GM10847 (cell line): ENCODE results near the gene TMEM63A.

Experiments used
- POLR2A ChIP-seq: IDR thresholded peaks from 2 replicates; pipeline ENCODE4 v1.6.1; 2011; ENCODE audit not compliant: insufficient read length; ENCODE audit errors: extremely low read depth

TMEM63A gene

DNA sequence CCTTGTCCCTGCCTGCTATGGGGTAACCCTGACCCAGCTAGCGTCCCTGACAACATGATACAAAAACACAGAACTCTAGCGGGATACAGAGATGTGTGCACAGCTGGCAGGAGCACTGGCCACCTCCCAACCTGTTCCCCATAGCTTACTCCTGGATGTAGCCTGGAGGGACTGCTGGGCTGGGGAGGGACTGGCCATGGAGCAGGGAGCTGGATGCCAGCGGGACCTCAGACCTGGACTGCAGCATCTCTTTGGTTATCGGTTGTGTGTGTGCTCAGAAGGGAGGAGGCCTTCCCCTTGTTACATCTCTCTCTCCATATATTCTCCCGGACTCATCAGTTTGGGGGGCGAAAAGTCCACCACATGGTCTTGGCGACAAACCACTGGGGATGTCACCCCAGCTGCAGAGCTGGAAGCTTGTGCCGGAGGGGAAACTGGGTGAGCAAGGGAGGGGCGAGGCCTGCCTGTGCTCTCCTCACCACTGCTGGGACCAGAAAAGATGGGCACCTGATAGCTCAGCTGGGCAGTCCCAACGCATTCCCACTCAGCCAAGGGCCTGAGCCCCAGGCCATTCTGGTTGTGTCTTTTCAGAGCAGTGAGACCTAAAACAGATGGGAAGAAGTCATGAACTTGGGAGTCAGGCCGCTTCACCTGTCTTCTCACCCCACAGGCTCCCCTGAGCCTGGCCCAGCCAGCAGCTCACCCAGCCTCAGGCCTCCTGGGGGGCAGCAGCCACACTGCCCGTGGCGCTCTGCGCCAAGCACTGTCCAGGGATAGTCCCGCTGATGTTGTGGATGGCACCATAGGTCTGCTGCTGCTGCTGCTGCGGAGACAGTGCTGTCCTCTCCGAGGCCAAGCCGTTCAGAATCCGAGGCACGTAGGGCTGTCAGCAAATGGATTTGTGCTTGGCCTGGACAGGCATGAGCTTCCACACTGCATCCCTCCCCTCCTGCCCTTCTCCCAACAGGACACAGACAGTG, 35.6 kb downstream of the TMEM63A start:
- TF ChIP-seq POLR2A = no peak

DNA sequence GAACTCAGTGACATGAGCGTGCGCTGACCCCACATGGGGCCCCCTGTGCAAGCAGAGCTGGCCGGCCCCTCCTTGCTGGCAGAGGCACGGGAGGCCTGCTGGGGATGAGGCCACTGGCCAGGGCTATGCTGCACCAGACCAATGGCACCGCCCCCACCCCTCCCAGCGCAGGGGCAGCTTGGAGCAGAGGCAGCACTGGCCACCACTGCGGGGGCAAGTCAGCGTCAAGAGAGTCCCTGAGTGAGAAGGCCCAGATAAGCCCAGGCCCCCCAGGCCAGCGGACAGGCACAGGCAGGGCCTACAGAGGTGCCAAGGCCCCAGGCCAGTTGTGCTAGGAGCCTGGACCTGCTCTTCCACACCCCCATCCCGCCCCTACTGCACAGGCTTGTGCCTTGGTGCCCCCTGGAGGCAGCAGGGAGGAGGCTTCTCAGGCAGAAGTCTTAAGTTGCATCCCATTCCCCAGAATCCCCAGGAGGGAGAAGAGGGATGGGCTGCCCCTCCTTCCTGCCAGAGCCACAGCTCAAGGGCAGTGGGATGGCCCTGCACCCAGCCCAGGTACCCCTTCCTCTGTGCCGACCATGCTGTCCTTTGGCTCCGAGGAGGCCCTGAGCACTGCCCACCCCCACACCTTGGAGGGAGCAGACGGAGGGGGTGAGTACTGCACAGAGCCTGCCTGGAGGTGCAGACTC, 36.5 kb downstream of the TMEM63A start:
- no peak for TF ChIP-seq POLR2A

DNA sequence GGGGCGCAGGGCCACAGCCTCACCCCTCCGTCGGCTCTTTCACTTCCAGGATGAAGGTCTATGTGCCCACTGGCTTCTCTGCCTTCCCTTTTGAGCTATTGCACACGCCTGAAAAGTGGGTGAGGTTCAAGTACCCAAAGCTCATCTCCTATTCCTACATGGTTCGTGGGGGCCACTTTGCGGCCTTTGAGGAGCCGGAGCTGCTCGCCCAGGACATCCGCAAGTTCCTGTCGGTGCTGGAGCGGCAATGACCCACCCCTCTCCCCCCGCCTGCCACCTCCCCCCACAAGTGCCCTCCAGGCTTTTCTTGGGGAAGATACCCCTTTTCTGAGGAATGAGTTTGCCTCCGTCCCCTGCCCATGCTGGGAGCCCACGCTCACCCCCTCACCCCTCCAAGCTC, 37.1 kb downstream of the TMEM63A start:
- no peak for TF ChIP-seq POLR2A

DNA sequence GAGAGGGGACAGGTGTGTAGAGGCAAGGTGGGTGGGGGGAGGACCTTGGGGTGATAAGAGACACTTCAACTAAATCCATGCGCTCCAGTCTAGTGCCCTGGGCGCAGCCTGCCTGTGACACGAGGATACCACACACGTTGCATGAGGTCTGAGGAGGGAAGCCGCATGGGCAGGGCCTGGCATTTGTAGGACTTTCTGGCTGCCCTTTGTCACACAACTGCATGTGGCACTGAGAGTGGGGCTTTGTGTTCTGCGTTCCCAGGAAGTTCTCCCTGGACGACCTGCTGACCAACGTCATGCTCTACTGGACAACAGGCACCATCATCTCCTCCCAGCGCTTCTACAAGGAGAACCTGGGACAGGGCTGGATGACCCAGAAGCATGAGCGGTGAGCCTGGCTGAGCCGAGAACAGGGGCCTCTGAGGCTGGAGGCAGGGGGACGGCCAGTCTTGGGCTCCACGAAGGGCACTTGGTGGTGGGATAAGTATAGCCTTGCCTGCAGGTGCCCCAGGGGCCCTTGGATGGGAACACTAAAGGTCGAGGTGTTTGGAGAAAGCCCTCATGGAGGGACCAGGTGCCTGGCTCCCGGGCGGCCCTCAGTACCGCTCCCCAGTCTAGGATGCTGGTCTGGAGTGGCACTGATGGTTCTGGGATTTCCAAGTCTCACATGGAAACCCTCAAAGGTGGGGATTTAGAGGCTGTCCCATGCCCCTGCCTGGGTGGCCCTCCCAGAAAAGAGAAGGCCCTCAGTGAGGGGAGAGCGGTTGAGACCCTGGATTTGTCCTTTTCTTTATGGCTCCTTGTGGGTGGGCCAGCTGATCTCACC, 37.7 kb downstream of the TMEM63A start:
- no peak for TF ChIP-seq POLR2A

DNA sequence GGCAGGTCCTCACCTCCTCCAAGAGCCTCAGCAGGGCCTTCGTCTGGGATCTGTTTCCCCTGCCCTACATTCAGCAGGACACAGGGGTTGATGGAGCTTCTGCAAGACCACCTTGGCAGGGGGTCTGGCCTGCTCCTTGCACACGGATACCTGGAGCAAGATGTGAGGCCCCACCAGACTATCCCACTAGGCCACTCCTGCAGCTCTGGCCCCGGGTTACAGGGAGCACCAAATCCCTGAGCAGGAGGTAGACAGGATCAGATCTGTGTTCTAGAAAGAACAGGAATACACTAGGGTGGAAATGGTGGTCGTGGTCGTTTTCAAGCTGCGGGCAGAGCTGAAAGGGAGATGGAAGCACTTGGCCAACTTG, 38.8 kb downstream of the TMEM63A start:
- no peak for TF ChIP-seq POLR2A

DNA sequence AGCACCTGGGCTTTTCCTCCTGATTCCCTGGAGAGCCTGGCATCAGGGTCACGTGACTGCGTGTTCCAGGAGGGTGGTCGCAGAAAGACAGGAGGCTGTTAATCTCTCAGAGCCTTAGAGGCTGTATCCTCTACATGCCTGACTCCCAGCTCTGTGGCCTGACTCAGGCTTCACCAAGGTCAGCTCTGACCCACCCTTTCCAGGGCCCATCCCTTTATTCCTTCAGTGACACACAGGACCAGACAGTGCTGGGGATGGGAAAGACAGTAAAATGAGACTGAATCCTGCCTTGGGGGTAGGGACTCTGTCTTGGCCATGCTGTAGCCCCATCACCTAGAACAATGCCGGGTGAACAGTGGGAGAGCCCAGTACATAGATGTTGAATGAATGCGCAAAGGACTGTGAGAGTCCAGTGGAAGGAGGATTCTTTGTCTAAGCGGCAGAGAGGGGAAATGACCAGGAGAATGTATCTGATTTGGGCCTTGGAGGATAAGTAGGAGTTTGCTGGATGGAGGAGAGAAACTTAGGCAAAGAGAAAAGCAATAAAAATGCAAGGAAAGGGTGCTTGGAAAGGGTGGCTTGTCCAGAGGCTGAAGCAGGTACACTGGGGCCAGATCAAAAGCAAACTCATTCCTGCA, 39.3 kb downstream of the TMEM63A start:
- no peak for TF ChIP-seq POLR2A

DNA sequence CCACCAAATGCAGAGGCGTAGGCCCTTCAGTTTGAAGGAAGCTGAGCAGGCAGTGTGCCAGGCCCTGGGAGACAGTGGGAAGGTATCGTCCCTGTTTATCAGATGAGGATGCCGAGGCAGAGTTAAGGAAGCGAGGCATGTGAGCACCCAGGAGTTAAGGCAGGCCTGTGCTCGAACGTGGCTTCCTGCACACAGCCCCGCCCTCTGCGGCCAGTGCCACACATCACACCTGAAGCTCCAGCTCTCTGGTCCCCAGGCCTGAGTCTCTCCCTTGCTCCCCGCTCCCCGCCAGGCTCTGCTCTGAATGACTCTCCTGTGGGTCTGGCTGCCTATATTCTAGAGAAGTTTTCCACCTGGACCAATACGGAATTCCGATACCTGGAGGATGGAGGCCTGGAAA, 40.1 kb downstream of the TMEM63A start:
- no peak for TF ChIP-seq POLR2A

DNA sequence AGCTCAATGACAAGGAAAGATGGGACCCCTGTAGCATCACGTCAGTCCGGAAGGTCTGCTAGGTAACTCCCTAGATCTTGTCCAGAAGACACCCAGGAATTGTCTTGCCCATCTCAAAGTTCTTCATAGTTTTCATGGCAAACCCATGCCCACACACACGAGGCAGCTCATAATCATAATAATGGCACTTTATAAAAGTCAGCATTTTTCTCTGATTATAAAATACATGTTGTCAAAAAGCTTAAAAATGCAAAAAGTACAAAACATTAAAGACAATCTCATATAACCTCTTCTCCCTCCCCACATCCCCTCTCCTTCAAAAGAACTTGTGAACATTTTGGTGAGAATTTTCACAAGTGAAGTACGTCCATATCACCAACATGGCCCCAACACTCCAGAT, 41.5 kb downstream of the TMEM63A start:
- no peak for TF ChIP-seq POLR2A

DNA sequence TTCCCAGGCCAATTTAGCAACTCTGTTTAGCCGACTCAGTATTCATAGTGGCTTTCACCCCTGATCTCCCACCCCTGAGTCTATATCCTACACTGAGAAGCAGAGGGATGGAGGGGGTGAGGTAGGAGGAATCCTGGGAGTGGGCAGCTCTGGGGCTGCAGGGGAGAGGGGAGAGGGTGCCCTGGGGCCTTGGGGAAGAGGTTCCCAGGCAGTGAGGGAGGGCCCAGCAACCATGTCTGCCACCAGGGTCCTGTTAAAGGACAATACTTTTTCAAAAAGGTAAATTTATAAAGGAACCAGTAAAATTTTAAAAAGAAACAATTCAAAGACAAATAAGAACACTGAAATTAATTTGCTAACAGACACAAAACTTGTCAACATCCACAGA, 42.0 kb downstream of the TMEM63A start:
- no peak for TF ChIP-seq POLR2A

DNA sequence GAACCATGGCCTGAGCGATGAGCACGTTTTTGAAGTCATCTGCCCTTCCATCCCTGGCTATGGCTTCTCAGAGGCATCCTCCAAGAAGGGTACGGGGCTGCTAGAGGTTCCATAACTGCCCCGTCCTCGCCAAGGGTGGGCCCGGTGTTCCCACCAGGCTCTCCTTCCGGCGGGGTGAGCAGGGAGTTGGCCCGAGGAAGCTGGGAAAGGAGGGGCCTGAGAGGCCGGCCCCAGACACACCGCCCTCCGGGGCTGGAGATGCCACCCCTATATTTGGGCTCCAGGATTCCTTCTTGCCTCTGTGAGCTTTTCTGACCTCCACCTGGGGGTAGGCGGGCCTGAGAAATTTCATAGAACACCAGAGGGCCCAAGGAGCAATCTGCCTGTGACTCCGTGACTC, 43.4 kb downstream of the TMEM63A start:
- no peak for TF ChIP-seq POLR2A

DNA sequence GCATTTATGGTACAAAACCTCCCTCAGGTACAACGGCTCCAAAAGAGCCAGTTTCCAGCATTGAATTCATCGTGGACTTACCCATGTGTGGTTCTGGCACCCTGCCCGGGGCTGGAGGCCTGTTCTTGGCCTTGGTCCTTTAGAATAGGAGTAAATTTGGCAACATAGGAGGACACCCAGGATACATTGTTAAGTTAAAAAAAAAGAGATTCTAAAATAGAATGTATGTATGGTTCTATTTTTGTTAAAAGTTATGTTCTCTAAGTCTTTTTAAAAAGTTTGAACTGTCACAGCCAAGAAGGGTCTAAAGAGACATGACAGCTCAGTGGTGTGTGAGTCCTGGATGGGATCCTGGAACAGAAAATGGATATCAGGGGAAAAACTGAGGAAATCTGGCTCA, 46.3 kb downstream of the TMEM63A start:
- no peak for TF ChIP-seq POLR2A

DNA sequence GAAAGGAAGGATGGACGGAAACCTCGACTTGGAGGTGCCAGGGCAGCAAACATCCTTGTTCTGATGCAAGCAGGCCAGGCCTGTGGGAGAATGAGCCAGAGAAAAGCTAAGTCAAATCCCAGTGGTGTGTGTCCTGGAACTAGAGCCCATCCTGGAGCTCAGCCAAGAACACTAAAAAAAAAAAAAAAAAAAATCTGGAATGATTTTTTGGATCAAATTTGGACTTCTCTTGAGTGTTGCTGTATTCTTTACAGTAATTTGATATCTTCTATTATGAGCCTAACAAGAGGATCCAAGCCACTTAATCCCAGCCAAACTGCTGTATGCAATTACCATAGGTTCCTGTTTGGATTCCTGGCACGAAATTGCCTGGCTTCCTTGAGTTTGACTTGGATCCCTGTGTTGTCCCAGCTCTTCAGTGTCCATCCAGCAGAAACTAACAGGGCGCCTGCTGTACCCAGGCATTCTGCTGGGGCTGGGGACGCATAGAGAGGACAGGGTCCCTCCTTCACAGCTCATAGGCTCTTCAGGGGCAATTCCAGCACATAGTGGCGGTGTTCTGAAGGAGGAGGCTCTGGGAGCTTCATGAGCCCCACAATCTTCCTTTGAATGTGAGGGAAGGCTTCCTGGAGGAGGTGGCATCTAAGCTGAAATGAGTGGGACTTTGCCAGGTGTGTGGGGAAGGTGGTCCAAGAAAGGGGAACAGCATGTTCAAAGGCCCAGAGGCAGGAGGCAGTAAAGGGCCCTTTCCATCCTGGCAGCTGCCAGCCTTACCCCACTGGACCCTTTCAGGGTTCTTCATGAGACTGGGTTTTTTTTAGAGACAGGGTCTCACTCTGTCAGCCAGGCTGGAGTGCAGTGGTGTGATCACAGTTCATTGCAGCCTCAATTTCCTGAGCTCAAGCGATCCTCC, 47.5 kb downstream of the TMEM63A start:
- TF ChIP-seq POLR2A = no peak

DNA sequence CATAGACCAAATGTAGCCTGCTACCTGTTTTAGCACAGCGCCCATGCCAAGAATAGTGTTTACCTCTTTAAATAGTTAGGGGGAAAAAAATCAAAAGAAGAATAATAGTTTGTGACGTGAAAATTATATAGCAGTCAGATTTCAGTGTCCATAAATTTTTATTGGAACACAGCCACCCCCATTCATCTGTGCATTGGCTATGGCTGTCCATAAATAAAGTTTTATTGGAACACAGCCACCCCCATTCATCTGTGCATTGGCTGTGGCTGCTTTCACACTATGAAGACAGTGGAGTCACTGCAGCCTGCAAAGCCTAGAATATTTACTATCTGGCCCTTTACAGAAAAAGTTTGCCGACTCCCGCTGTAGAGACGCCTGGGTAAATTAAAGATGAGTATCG, 51.3 kb downstream of the TMEM63A start:
- no peak for TF ChIP-seq POLR2A

DNA sequence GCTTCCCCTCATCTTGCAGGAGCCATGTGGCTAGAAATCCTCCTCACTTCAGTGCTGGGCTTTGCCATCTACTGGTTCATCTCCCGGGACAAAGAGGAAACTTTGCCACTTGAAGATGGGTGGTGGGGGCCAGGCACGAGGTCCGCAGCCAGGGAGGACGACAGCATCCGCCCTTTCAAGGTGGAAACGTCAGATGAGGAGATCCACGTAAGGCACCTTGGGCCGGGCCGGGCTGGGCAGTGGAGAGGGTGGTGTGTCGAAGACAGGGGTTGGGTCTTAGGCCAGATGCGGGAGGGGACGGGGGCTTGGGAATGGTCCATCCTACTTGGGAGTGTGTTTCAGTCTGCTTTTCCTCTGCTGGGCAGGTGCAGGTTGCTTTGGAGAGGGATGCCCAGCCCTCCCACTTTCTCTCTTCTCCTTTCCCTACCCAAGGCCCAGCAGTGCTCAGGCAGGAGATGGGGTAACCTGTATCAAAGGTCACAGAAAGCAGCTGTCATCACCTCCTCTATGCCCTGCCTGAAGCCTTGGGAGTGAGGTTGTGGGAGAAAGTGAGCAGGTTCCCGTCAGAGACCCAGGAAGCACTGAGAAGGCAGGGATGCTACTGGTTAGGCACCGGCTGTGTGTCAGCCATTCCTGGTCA, 53.4 kb downstream of the TMEM63A start:
- no peak for TF ChIP-seq POLR2A
